Stimulated activated CD4-positive, alpha-beta T cell treated with anti-CD3 and anti-CD28 coated beads, Interleukin-12 subunit alpha, Interleukin-12 subunit beta, amount 100 ng/mL, for 4 hours (primary cell): ENCODE results near the gene USP9X.
A peak's percentile ranks its signal among the peaks of the same experiment; 100 is the strongest.
"Not testable (repeated sequence)": the region's sequence is repeated elsewhere in the genome, so short reads cannot be mapped to it uniquely, and the experiment has no call there.

ENCODE experiments used
- DNase-seq: peaks from one replicate; pipeline ENCODE4 v3.0.0-alpha.2; 2020

Gene USP9X

DNA sequence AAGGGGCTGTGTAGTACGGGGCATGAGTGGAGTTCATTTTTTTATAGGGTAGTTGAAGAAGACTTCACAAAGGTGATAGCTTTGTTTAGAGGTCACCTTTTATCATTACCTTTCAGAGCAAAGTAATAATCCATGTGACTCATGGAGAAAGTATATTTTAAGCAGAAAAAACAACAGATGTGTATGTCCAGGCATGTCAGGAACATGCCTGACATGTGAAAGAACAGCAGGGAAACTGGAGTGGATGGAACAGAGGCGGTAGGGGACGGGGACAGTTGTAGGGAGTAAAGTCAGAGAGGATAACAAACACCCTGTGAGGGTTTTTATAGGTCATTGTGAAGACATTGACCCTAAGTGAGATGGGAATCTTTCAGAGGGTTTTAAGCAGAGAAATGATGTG, 107.6 kb downstream of the USP9X start:
- DNase-seq, result no peak

DNA sequence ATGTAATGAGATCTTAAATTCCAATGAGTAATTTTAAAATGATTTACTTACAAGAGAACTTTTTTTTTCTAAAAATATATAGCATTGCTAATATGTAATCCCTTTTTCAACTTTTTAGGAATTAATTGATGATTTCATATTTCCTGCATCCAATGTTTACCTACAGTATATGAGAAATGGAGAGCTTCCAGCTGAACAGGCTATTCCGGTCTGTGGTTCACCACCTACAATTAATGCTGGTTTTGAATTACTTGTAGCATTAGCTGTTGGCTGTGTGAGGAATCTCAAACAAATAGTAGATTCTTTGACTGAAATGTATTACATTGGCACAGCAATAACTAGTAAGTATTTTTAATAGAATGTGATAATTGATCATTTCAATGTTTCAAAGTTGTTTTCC, 113.2 kb downstream of the USP9X start:
- no peak for DNase-seq

DNA sequence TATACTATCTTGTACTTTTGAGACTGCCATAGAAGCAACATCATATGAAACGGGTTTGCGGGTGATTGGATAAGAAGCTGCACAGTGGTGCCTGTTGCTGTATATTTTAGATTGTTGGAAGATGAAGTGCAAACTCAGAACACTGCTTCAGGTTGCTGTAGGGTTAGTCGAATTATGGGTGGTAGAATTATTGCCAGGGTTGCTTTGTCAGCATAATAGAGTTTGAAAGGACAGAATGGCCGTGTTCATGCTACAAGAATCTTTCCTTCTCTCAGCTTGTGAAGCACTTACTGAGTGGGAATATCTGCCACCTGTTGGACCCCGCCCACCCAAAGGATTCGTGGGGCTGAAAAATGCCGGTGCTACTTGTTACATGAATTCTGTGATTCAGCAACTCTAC, 115.5 kb downstream of the USP9X start:
- DNase-seq, result no peak

DNA sequence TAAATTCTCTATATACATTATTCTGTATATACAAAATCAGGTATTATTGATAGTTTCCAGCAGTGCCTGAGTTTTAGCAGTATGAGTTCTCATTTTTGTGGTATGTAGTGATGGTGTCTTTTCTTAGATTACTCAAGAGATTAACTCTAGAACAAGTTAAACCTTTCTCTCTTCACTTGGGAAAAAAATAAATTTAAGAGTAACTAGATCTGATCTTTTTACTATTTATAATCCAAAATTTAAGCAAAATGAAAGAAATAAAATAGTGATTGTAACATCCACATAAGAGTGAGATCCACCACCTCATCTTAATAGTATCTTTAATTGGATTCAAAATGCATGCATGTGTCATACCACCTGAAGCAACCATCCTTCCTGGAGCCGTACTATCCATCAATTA, 124.6 kb downstream of the USP9X start:
- no peak for DNase-seq

DNA sequence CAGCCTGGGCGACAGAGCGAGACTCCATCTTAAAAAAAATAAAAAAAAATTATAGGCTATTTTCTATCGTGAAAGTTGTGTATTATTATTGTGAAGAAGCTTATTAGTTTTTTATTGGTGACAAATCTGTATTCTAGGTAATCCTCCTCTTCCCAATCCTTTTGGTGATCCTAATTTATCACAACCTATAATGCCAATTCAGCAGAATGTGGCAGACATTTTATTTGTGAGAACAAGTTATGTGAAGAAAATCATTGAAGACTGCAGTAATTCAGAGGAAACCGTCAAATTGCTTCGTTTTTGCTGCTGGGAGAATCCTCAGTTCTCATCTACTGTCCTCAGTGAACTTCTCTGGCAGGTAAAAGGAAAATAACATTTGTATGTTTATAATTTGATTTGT, 139.4 kb downstream of the USP9X start:
- no peak for DNase-seq

DNA sequence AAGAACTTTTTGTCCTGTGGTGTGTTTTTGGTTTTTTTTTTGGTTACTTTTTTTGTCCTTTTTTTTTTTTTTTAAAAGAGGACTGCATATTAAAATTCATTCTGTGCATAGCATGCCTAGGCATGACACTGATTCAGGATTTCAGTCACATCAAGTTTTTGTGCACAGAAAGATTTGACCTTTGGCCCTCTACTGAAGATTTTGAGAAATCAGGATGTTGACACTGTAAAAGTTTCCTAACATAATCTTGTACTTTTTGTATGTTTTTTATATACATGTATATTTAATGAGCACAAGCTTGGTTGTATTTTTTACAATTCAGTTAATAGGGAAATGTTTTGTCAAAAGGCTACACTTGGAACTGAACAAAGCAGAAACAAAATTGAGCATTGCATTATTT, 148.7 kb downstream of the USP9X start:
- DNase-seq, result no peak

DNA sequence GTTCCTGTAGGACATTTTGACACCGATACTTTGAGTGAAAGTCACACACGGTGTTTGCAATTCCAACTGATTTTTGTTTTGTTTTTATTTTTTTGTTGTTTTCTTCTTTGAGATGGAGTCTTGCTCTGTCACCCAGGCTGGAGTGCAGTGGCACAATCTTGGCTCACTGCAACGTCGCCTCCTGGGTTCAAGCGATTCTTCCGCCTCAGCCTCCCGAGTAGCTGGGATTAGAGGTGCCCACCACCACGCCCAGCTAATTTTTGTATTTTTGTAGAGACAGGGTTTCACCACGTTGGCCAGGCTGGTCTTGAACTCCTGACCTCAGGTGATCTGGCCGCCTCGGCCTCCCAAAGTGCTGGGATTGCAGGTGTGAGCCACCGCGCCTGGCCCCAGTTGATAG, 149.2 kb downstream of the USP9X start:
- DNase-seq, result not testable (repeated sequence)

DNA sequence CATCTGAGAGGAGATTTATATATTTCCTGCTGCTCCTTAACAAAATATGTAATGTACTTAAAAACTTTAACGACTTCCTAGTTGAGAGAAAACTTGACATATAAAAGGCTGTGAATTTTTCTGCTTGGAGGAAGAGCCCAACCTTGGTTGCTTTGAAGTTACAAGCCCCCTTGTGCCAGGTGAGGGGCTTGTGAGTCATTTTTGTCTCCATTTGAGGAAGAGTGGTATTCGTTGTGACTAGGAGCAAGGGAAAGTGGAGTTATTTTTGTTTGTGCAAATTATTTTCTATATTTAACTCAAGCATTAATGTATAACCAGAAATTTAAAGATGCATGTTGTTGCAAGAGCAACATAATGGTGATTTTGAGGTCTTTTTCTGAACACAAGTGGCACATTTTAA, 149.7 kb downstream of the USP9X start:
- no peak for DNase-seq

DNA sequence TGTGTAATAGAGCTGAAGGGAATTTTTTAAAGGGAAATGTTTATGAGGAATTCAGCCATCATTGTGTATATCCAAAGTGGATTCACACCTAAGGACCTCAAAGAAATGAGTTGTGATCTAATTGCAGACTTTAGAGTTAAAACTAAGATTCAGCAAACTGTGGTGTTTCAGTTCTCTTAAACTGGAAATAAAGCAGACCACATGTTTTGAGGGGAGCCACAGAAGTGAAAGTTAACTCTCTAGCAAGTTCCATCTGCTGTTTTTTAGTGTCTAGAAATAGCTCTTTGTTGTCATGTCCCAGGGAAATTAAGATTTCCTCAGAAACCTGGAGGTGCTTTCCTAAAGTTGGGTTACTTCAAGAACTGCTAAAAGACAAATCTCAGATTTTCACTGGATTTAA, 151.4 kb downstream of the USP9X start:
- no peak for DNase-seq

DNA sequence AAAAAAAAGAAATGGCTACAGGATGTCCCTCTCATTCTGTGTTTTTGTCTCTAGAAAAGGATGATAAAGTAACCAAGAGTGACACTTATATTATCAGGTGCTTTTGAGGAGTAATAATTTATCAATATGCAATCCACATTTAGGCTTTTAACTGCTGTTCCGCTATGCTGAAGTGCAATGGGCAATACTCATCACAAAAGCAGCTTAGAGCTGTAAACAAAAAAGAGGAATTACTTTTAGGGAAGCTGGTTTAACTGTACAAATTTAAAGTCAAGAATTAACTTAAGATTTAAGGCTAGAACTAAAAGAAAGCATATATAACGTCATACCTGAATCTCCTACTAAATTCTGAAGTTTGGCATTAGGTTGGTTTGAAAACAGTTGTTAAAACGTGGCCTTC, 155.3 kb downstream of the USP9X start:
- no peak for DNase-seq

DNA sequence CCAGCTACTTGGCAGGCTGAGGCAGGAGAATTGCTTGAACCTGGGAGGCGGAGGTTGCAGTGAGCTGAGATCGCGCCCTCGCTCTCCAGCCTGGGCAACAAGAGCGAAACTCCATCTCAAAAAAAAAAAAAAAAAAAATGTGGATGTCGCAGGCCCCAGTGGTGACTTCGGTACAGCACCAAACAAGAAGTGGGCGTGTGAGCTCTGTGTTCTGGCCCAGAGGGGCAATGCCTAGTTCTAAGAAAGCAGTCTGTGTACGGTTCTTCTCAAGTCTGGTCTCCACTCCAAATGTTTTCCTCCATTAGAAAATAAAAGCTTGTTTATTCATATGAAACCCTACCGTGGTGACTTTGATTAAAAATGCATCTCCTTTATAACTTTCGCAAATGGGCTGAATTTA, 156.7 kb downstream of the USP9X start:
- no peak for DNase-seq

DNA sequence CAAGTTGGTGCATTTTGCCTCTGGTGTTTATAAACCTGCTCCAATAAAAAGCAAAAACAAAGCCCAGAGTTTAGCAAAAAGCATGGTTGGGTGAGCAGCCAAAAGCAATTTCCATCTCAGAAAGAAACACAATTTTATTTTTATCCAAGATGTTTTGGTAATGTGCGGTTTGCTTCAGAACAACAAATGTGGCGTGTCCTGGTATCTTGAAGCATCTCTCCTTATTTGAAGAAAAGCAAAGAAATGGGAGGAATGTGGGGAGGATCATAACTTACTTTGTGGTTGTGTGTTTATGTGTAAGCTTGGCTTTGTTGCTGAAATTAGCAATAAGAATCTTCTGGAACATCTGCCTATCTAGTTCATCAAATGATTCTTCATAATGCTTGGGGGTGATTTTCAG, 160.4 kb downstream of the USP9X start:
- DNase-seq, result no peak

DNA sequence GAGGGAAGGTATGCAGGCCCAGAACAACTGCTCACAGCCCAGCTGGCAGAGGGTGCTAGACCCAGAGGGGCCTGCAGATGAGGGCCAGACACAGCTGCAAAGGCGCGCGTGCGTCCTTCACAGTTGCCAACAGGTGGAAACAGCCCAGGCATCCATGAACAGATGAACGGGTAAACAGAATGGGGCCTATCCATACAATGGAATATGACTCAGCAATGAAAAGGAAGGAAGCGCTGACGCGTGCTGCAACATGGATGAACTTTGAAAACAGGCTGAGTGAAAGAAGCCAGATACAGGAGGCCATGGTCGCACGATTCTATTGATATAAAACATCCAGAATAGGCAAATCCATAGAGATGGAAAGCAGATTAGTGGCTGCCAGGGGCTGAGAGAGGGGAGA, 165.6 kb downstream of the USP9X start:
- DNase-seq, result no peak

DNA sequence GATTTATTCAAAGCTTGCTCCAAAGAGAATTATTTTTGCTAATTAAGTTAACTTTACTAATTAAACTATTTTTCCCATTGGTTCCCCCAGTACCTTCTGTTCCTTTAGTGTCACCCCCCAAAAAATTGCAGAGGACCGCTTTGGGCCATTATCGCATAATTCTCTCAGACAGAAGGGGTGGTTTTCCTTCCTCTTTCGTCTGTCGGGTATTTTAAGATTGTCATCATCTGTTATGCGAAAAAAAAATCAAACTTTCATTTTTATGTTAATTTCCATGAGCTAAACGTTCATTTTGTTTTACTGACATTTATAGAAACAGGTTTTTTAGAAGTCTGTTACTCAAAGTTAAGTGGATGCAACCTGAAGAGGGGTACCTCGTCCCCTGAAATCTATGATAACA, 172.6 kb downstream of the USP9X start:
- no peak for DNase-seq

DNA sequence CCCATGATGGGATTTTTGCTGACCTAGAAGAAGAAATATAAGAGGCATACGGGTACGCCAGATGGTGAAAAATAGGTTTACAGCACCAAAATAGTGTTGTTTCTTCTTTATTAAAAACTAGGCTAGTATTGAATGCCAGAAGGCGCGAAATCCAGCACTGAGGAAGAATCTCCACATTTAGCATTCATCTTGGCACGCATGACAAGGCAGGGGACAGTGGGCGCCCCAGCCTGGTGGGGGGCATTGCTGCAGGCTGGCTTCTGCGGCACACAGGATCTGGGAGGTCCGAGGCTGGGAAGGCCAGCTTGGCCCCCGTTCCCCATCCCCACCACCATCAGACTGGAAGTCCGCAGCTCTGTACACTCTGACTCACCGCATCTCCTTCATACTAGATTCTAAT, 173.0 kb downstream of the USP9X start:
- DNase-seq, result no peak

DNA sequence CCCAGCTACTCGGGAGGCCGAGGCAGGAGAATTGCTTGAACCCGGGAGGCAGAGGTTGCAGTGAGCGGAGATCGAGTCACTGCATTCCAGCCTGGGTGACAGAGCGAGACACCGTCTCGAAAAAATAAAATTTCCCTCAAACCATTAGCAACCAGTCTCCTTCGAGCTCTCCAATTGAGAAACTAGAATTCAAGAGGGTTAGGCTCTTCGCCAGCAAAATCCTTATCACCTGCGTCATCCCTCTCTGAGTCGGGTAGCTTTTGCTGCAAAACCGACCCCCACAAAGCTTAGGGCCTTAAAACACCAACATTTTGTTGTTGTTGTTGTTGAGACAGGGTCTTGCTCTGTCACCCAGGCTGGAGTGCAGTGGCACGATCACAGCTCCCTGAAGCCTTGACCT, 173.6 kb downstream of the USP9X start:
- no peak for DNase-seq

DNA sequence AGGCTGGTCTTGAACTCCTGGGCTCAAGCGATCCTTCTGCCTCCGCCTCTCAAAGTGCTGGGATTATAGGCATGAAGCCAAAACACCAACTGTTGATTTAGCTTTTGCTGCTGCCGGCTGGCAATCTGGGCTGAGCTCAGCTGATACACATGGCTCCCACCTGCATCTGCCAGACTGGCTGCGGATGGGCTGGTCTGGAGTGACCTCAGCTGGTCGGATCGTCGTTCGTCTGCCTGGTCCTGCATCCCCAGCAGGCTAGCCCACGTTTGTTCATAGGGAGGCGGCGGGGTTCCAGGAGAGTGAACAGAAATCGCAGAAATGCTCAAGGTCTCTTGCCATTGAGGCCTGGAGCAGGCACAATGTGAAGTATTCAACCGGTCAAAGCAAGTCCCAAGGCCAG, 174.3 kb downstream of the USP9X start:
- no peak for DNase-seq

DNA sequence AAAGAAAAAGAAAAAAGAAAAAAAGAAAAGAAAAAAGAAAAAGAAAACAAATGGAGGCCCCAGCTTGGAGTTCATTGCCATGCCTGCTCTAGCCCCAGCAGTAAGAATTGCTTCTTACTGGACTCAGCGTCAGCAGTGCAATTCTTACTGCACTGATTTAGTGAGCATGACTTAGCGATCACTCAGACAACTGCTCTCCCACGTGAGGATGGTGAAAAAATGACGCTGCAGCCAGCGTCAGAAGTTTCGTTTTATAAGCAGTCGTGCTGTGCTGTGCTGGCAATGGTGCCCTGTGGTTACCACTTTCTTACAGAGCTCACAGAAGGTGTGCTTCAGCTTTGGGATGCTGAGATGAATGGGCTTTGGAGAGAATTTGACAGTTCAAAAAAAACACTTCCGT, 180.4 kb downstream of the USP9X start:
- peak; percentile 36 for DNase-seq

DNA sequence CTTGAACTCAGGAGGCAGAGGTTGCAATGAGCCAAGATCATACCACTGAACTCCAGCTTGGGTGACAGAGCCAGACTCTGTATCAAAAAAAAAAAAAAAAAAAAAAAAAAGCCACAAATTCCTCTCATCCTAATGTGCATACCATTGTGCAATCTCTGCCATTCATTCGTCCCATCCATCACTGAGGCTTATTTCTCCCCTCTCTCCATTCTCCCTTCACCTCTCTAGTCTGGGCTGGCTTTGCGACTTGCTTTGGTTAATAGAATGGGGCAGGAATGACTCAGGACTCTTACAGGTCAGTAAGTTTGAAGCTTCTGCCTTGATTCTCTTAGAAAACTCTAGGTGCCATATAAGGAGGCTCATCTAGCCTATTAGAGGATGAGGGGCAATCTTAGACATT, 188.4 kb downstream of the USP9X start:
- DNase-seq, result no peak

DNA sequence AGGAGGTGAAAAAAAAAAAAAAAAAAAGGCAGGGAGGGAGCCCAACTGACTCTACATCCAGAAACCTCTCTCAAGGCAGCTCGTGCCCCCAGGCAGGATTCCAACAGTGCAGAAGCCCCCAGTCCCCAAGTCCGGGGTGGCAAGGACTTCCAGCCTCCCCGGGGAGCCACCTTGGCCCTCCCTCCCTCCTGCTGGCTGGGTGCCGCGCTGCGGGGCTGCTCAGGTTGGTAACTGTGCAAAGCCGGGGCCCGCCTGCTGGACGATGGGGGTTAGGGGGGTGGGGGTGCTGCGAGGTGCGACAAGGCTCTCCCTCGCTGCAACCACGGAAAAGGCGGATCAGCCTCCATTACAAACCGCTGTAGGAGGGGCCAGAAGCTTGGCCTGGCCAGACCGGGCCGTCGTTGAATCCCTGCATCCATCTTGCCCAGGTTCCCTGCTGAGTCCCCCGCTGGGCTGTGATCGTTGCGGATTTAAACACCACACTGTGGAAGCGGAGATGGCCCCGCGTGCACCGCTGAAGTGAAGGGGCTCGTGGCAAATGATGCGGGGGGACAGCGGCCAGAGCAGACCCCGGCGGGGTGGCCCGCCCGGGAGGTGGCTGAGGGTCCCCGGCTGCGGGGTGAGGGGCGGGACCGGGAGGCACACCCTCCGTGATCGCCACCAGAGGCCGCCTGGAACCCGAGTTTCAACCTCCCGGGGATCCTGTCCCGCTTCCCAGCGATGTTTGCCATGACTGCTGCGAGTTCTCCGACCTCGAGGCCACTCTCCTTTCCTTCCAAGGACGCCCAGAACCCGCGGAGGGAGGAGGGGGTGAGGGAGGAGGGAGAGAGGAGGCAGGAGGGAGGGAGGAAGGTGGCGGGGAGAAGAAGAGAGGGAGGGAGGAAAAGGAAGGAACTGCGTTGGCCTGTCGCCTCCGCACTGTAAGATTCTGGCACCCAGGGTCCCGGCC, 190.7 kb downstream of the USP9X start:
- DNase-seq, result peak; percentile 49

DNA sequence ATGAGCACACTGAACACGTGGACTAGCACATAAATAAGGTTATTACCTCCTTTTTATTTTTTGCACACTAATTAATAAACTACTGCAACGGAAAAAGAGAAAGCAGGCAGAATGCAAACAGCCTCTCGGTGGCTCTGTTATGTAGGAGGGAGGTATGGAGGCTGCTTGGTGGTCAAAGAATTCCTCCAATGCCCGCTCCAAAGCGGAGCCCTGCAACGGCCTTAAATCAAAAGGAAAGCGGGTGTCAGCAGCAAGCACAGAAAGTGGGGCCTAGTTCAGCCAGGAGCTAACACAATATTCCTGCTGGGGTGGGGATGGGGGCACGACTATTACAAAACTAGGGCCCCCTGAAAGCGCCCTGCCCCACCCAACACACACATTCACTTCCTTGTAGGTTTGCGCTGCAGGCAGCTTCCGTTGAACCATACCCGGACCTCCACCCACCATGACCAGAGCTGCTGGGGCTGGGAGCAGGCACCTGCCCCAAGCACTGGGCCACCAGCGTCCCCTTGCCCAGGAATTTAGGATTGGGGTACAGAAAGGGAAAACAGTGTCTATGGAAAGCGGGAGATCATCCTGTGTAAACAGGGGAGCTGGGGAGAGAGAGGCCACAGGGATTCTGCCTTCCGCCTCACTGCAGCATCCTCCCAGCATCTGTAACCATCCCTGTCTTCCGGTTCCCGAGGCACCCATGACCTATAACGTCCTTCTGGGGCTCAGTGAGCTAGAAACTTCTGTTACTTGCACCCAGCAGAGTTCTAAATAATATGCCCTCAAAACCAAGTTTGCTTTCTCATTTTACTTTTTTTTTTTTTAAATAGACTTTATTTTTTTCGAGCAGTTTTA, 191.6 kb downstream of the USP9X start:
- no peak for DNase-seq

DNA sequence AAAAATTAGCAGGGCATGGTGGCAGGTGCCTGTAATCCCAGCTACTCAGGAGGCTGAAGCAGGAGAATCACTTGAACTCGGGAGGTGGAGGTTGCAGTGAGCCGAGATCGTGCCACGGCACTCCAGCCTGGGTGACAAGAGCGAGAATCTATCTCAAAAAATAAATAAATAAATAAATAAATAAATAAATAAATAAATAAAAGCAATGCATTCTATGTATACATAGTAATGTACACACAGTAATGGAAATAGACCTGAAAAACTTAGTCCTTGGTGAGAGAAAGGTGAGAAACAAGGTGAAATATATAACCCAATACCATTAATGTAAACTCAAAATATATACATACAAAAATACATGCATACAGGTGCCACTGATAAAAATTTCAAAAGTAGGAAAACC, 197.1 kb downstream of the USP9X start:
- DNase-seq, result not testable (repeated sequence)

DNA sequence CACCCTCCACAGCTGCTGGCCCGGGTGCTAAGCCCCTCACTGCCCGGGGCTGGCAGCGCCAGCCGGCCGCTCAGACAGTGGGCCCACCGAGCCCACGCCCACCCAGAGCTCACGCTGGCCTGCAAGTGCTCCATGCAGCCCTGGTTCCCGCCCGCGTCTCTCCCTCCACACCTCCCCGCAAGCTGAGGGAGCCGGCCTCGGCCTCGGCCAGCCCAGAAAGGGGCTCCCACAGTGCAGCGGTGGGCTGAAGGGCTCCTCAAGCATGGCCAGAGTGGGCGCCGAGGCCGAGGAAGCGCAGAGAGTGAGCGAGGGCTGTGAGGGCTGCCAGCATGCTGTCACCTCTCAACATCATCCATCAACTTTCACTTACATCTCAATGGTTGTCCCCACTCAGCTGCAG, 200.7 kb downstream of the USP9X start:
- DNase-seq, result not testable (repeated sequence)
